ENCODE measurements around the gene NRL.
A peak's percentile ranks its signal among the peaks of the same experiment; 100 is the strongest.

NRL gene

GRCh38 chr14:24053548-24054323 lies 61.0 kb downstream of the NRL start:
- Histone ChIP-seq H3K9ac (ENCODE audit: low read depth, low read length, poor library complexity, severe bottlenecking) (no peak overlapping the region), H3K79me2 (ENCODE audit: insufficient read depth, low read length) (no peaks in the 10 kb centered on the region), H3K4me3 (ENCODE audit: low read length, poor library complexity, severe bottlenecking) (no peak overlapping the region), H4K20me1 (ENCODE audit: insufficient read depth, low read length, poor library complexity, severe bottlenecking) (no peaks in the 10 kb centered on the region), H2AFZ (ENCODE audit: low read length) (no peak overlapping the region), H3K9me2 (replicated peaks; ENCODE audit: low read depth, low read length) (no peaks in the 10 kb centered on the region), H3K4me2 (ENCODE audit: low read depth, low read length, poor library complexity, severe bottlenecking) (no peak overlapping the region), H3F3A (ENCODE audit: low read depth) (no peaks in the 10 kb centered on the region), H3K36me3 (ENCODE audit: insufficient read depth, low read length) (no peaks in the 10 kb centered on the region), H3K9me3 (ENCODE audit: insufficient read depth, low read depth, low read length) (no peaks in the 10 kb centered on the region), H3K27me3 (ENCODE audit: insufficient read depth, low read length, poor library complexity, severe bottlenecking) (no peaks in the 10 kb centered on the region), H3K4me1 (ENCODE audit: insufficient read depth, low read length, poor library complexity, severe bottlenecking) (peaks cover 17% of the 10 kb centered on the region)
- no peak for TF ChIP-seq CTCF (conservative IDR thresholded peaks at IDR 0.05; ENCODE audit: low read length)
- no peak for TF ChIP-seq EZH2phosphoT487 (IDR thresholded peaks at IDR 0.05; ENCODE audit: borderline replicate concordance)

GRCh38 chr14:24052656-24053547 lies 61.8 kb downstream of the NRL start:
- H3K27me3 ChIP-seq (ENCODE audit: insufficient read depth, low read length, poor library complexity, severe bottlenecking): no peaks in the 10 kb centered on the region
- H4K20me1 ChIP-seq (ENCODE audit: insufficient read depth, low read length, poor library complexity, severe bottlenecking): no peaks in the 10 kb centered on the region
- H3K9me2 ChIP-seq (replicated peaks; ENCODE audit: low read depth, low read length): no peaks in the 10 kb centered on the region
- TF ChIP-seq EZH2phosphoT487 (IDR thresholded peaks at IDR 0.05; ENCODE audit: borderline replicate concordance) (no peak), CTCF (conservative IDR thresholded peaks at IDR 0.05; ENCODE audit: low read length) (no peak)
- peaks cover 17% of the 10 kb centered on the region for H3K4me1 ChIP-seq (ENCODE audit: insufficient read depth, low read length, poor library complexity, severe bottlenecking)
- peak overlapping the region; percentile 100 for H3K4me2 ChIP-seq (ENCODE audit: low read depth, low read length, poor library complexity, severe bottlenecking)
- H3K9me3 ChIP-seq (ENCODE audit: insufficient read depth, low read depth, low read length): no peaks in the 10 kb centered on the region
- H3K79me2 ChIP-seq (ENCODE audit: insufficient read depth, low read length): no peaks in the 10 kb centered on the region
- H3K9ac ChIP-seq (ENCODE audit: low read depth, low read length, poor library complexity, severe bottlenecking): no peak overlapping the region
- peak overlapping the region; percentile 96; the same call in 1 of the 2 replicates for H2AFZ ChIP-seq (ENCODE audit: low read length)
- H3K4me3 ChIP-seq (ENCODE audit: low read length, poor library complexity, severe bottlenecking): peak overlapping the region; percentile 87
- H3K36me3 ChIP-seq (ENCODE audit: insufficient read depth, low read length): no peaks in the 10 kb centered on the region
- no peaks in the 10 kb centered on the region for H3F3A ChIP-seq (ENCODE audit: low read depth)

GRCh38 chr14:24051789-24052655 lies 62.7 kb downstream of the NRL start, which contains the start of gene CARMIL3:
Gene CARMIL3, plus strand, starts transcription at chr14:24052009. Its CDS starts 145 bp downstream, at chr14:24052154.
- peak within 1 kb of the TSS; percentile 87 for H3K4me3 ChIP-seq (ENCODE audit: low read length, poor library complexity, severe bottlenecking)
- no peaks in the 10 kb centered on the region for H4K20me1 ChIP-seq (ENCODE audit: insufficient read depth, low read length, poor library complexity, severe bottlenecking)
- no peaks in the 10 kb centered on the region for H3F3A ChIP-seq (ENCODE audit: low read depth)
- peak within 1 kb of the TSS; percentile 96 for H2AFZ ChIP-seq (ENCODE audit: low read length)
- H3K27me3 ChIP-seq (ENCODE audit: insufficient read depth, low read length, poor library complexity, severe bottlenecking): no peaks in the 10 kb centered on the region
- H3K4me1 ChIP-seq (ENCODE audit: insufficient read depth, low read length, poor library complexity, severe bottlenecking): peaks cover 17% of the 10 kb centered on the region
- no peaks in the 10 kb centered on the region for H3K9me2 ChIP-seq (replicated peaks; ENCODE audit: low read depth, low read length)
- H3K4me2 ChIP-seq (ENCODE audit: low read depth, low read length, poor library complexity, severe bottlenecking): peak within 1 kb of the TSS; percentile 100
- TF ChIP-seq CTCF (conservative IDR thresholded peaks at IDR 0.05; ENCODE audit: low read length) (no peak), EZH2phosphoT487 (IDR thresholded peaks at IDR 0.05; ENCODE audit: borderline replicate concordance) (no peak)
- no peaks in the 10 kb centered on the region for H3K36me3 ChIP-seq (ENCODE audit: insufficient read depth, low read length)
- peak within 1 kb of the TSS; percentile 81 for H3K9ac ChIP-seq (ENCODE audit: low read depth, low read length, poor library complexity, severe bottlenecking)
- no peaks in the 10 kb centered on the region for H3K79me2 ChIP-seq (ENCODE audit: insufficient read depth, low read length)
- no peaks in the 10 kb centered on the region for H3K9me3 ChIP-seq (ENCODE audit: insufficient read depth, low read depth, low read length)
